H1 (cell line): ENCODE results near the gene KTI12. TPM values are rescaled to one million over a fixed set of nuclear protein-coding genes. Genes with fewer than 3 reads are reported as not detected.

ENCODE experiments used
- CEBPB ChIP-seq: IDR thresholded peaks from 2 replicates; pipeline ENCODE4 v1.6.1; 2012; ENCODE audit warnings: low read depth, low read length
- EZH2 ChIP-seq: fragments of 200-600 bp; sonication (generic); IDR thresholded peaks from 2 replicates; pipeline ENCODE4 v1.7.1; 2012; ENCODE audit warnings: low read depth, mild to moderate bottlenecking, moderate library complexity, low read length, inconsistent platforms; ENCODE audit not compliant: severe bottlenecking
- KDM4A ChIP-seq: IDR thresholded peaks from one replicate; pipeline ENCODE4 v1.7.1; 2012; ENCODE audit warnings: low read depth, mild to moderate bottlenecking, moderate library complexity, low read length, inconsistent platforms; ENCODE audit not compliant: severe bottlenecking
- MAFK ChIP-seq: IDR thresholded peaks from 2 replicates; pipeline ENCODE4 v1.6.1; 2012; ENCODE audit warnings: low read depth, mild to moderate bottlenecking, improper control_type of control experiment, low read length
- polyA plus RNA-seq, 7 experiments: library from polyadenylated mRNA; depleted of rRNA in 3 of 7; stranded (reverse) in 5 of 7; unstranded in 2 of 7; fragments of >200 nt in 5 of 7; fragments of 200-250 nt in 2 of 7; gene quantifications; 1 replicate in 5 of 7; 2 replicates in 1 of 7; 4 replicates in 1 of 7; pipeline versions ENCODE4 v1.2.1 to v1.2.3, GENCODE V29; 2011 to 2013; ENCODE audit warnings: missing spikeins in 2 of 7, mixed read lengths in 2 of 7
- total RNA-seq: library from RNA; stranded (reverse); fragmentation: NEBNext Ultra II Directional; extraction: Animal tissue kit (Norgen Biotek cat#: 25700); gene quantifications from 2 replicates; pipeline ENCODE4 v1.2.1, GENCODE V29; 2021

The KTI12 gene
- total and polyA plus RNA-seq, 2 of the 8 experiments (the other 6 are each of a cell fraction or from before 2014, with no cell fraction given), result 7.5 to 16.2 TPM

GRCh38 chr1:51988254-51988653 is 45.4 kb downstream of the KTI12 start (continued):
- no peak for TF ChIP-seq EZH2
- no peak for TF ChIP-seq MAFK
- TF ChIP-seq KDM4A, result no peak
- no peak for TF ChIP-seq CEBPB
